Astrocyte (in vitro differentiated cells and primary cell): ENCODE results near the gene LAYN. TPM values are rescaled to one million over a fixed set of nuclear protein-coding genes. Genes with fewer than 3 reads are reported as not detected.
A peak's percentile ranks its signal among the peaks of the same experiment; 100 is the strongest.

Experiments used
- DNase-seq: peaks from one replicate; pipeline ENCODE4 v3.0.0-alpha.2; 2010; ENCODE audit warnings: low read depth
- FAIRE-seq: peaks from 2 replicates; lab custom pipeline; 2011; peaks lifted over from hg19 to GRCh38; lab: Jason Lieb, UNC
- H2AFZ ChIP-seq: 2 replicates; pipeline ENCODE4 v1.6.0; 2012; ENCODE audit warnings: low read depth, low read length, inconsistent platforms
- H3K27ac ChIP-seq: 2 replicates; pipeline ENCODE4 v1.5.1; 2011; ENCODE audit warnings: low read depth, low read length, inconsistent platforms
- H3K27me3 ChIP-seq: 2 replicates; pipeline ENCODE4 v1.6.0; 2011; ENCODE audit warnings: low read length, inconsistent platforms; ENCODE audit not compliant: insufficient read depth
- H3K36me3 ChIP-seq: 2 replicates; pipeline ENCODE4 v1.5.1; 2011; ENCODE audit warnings: low read length, inconsistent platforms; ENCODE audit not compliant: insufficient read depth
- H3K4me1 ChIP-seq: 2 replicates; pipeline ENCODE4 v1.5.1; 2011; ENCODE audit warnings: low read length, inconsistent platforms; ENCODE audit not compliant: insufficient read depth
- H3K4me2 ChIP-seq: 2 replicates; pipeline ENCODE4 v1.6.0; 2012; ENCODE audit warnings: low read length, inconsistent platforms
- H3K4me3 ChIP-seq: 2 replicates; pipeline ENCODE4 v1.5.1; 2011; ENCODE audit warnings: low read depth, mild to moderate bottlenecking, low read length, inconsistent platforms; ENCODE audit not compliant: insufficient read depth
- H3K79me2 ChIP-seq: 2 replicates; pipeline ENCODE4 v1.6.0; 2012; ENCODE audit warnings: mild to moderate bottlenecking, low read length, inconsistent platforms; ENCODE audit not compliant: insufficient read depth
- H3K9ac ChIP-seq: 2 replicates; pipeline ENCODE4 v1.6.0; 2012; ENCODE audit warnings: mild to moderate bottlenecking, low read length, inconsistent platforms
- H3K9me3 ChIP-seq: 2 replicates; pipeline ENCODE4 v1.5.1; 2012; ENCODE audit warnings: low read depth, mild to moderate bottlenecking, low read length, inconsistent platforms; ENCODE audit not compliant: insufficient read depth
- H4K20me1 ChIP-seq: 2 replicates; pipeline ENCODE4 v1.6.0; 2012; ENCODE audit warnings: low read length, inconsistent platforms; ENCODE audit not compliant: insufficient read depth
- H3K27ac Mint-ChIP-seq: one replicate; pipeline ENCODE4 v1.8.0; 2021; ENCODE audit warnings: mild to moderate bottlenecking, mixed read lengths; ENCODE audit not compliant: unreplicated experiment
- H3K27me3 Mint-ChIP-seq: one replicate; pipeline ENCODE4 v1.8.0; 2021; ENCODE audit warnings: low read depth, mixed read lengths; ENCODE audit not compliant: unreplicated experiment
- H3K36me3 Mint-ChIP-seq: one replicate; pipeline ENCODE4 v1.8.0; 2021; ENCODE audit warnings: low read depth, mixed read lengths; ENCODE audit not compliant: unreplicated experiment
- H3K4me1 Mint-ChIP-seq: one replicate; pipeline ENCODE4 v1.8.0; 2021; ENCODE audit warnings: low read depth, mixed read lengths; ENCODE audit not compliant: unreplicated experiment
- H3K4me3 Mint-ChIP-seq: one replicate; pipeline ENCODE4 v1.8.0; 2021; ENCODE audit warnings: mild to moderate bottlenecking, moderate library complexity, mixed read lengths; ENCODE audit not compliant: unreplicated experiment
- H3K9me3 Mint-ChIP-seq: one replicate; pipeline ENCODE4 v1.8.0; 2021; ENCODE audit warnings: mild to moderate bottlenecking, mixed read lengths; ENCODE audit not compliant: unreplicated experiment
- CTCF ChIP-seq: IDR thresholded peaks from 2 replicates; pipeline ENCODE4 v1.5.1; 2011; ENCODE audit warnings: low read depth, mild to moderate bottlenecking, inconsistent platforms, low read length, moderate library complexity; ENCODE audit not compliant: insufficient read depth
- EZH2 ChIP-seq: IDR thresholded peaks from 2 replicates; pipeline ENCODE4 v1.6.1; 2012; ENCODE audit warnings: mild to moderate bottlenecking, low read length, inconsistent platforms; ENCODE audit not compliant: insufficient read depth
- total RNA-seq: library from RNA; stranded (reverse); gene quantifications from 2 replicates; pipeline ENCODE4 v1.2.1, GENCODE V29; 2021

The LAYN gene
- total RNA-seq, 1 donor from 2014 or later: 54.5 TPM

- Mint-ChIP-seq H3K4me3 (peak overlapping the region; percentile 86), H3K27me3 (no peaks in the 10 kb centered on the region), H3K36me3 (no peaks in the 10 kb centered on the region), H3K4me1 (peaks cover 1% of the 10 kb centered on the region), H3K27ac (peak overlapping the region; percentile 75), H3K9me3 (no peaks in the 10 kb centered on the region)
- H2AFZ ChIP-seq: peak overlapping the region; percentile 79
- H3K4me1 ChIP-seq: peaks cover 17% of the 10 kb centered on the region
- TF ChIP-seq EZH2: no peak
- TF ChIP-seq CTCF: no peak
- no peaks in the 10 kb centered on the region for H3K27me3 ChIP-seq
- H3K4me3 ChIP-seq: peak overlapping the region; percentile 53
- no peaks in the 10 kb centered on the region for H3K36me3 ChIP-seq
- FAIRE-seq (no peak), DNase-seq (no peak)
- peaks cover 42% of the 10 kb centered on the region for H3K79me2 ChIP-seq
- H4K20me1 ChIP-seq: peaks cover 21% of the 10 kb centered on the region
- H3K4me2 ChIP-seq: peak overlapping the region; percentile 84
- H3K9ac ChIP-seq: peak overlapping the region; percentile 70
- peak overlapping the region; percentile 27 for H3K27ac ChIP-seq
- no peaks in the 10 kb centered on the region for H3K9me3 ChIP-seq
Measured at GRCh38 chr11:111601636-111601978, 61.1 kb downstream of the LAYN start.

GRCh38 chr11:111601979-111602864 is 61.7 kb downstream of the LAYN start, which contains the start of gene SIK2:
TSS of gene SIK2 (plus strand) at chr11:111602449. CDS start at chr11:111602564, 115 bp downstream.
- Histone ChIP-seq H3K36me3 (no peaks in the 10 kb centered on the region), H3K4me3 (peak within 1 kb of the TSS; percentile 68), H3K27me3 (no peaks in the 10 kb centered on the region), H4K20me1 (peaks cover 21% of the 10 kb centered on the region), H3K4me1 (peaks cover 17% of the 10 kb centered on the region), H3K4me2 (peak within 1 kb of the TSS; percentile 97), H2AFZ (peak within 1 kb of the TSS; percentile 83), H3K79me2 (peaks cover 48% of the 10 kb centered on the region), H3K9me3 (no peaks in the 10 kb centered on the region), H3K27ac (peak within 1 kb of the TSS; percentile 96), H3K9ac (peak within 1 kb of the TSS; percentile 98)
- H3K27me3 Mint-ChIP-seq: no peaks in the 10 kb centered on the region
- H3K4me1 Mint-ChIP-seq: peaks cover 1% of the 10 kb centered on the region
- H3K4me3 Mint-ChIP-seq: peak within 1 kb of the TSS; percentile 94
- no peaks in the 10 kb centered on the region for H3K36me3 Mint-ChIP-seq
- TF ChIP-seq CTCF (peak; percentile 54), EZH2 (no peak)
- DNase-seq (peak; percentile 83), FAIRE-seq (no peak)
- peak within 1 kb of the TSS; percentile 85 for H3K27ac Mint-ChIP-seq
- no peaks in the 10 kb centered on the region for H3K9me3 Mint-ChIP-seq
